Neural progenitor cell (in vitro differentiated cells): ENCODE data around the gene ELP6. TPM values are rescaled to one million over a fixed set of nuclear protein-coding genes. Genes with fewer than 3 reads are reported as not detected.

ENCODE experiments used
- DNase-seq: peaks from one replicate; pipeline ENCODE4 v3.0.0-alpha.2; 2016; ENCODE audit warnings: low spot score
- H2AFZ ChIP-seq: fragments of 200-600 bp; sonication (generic); replicated peaks from 2 replicates; pipeline ENCODE4 v1.6.1; 2016; ENCODE audit warnings: antibody characterized with exemption
- H3F3A ChIP-seq: fragments of 200-600 bp; sonication (generic); 2 replicates; pipeline ENCODE4 v1.6.1; 2016; ENCODE audit warnings: antibody characterized with exemption, low read depth
- H3K27ac ChIP-seq: fragments of 200-600 bp; sonication (generic); 2 replicates; pipeline ENCODE4 v1.5.1; 2016; ENCODE audit warnings: mild to moderate bottlenecking
- H3K27me3 ChIP-seq: fragments of 200-600 bp; sonication (generic); 2 replicates; pipeline ENCODE4 v1.6.1; 2016; ENCODE audit warnings: mild to moderate bottlenecking, moderate library complexity
- H3K36me3 ChIP-seq: fragments of 200-600 bp; sonication (generic); 2 replicates; pipeline ENCODE4 v1.5.1; 2016
- H3K4me1 ChIP-seq: fragments of 200-600 bp; sonication (generic); 2 replicates; pipeline ENCODE4 v1.6.1; 2016; ENCODE audit warnings: mixed run types
- H3K4me2 ChIP-seq: fragments of 200-600 bp; sonication (generic); 2 replicates; pipeline ENCODE4 v1.6.1; 2016
- H3K4me3 ChIP-seq: fragments of 200-600 bp; sonication (generic); 2 replicates; pipeline ENCODE4 v1.5.1; 2016
- H3K79me2 ChIP-seq: fragments of 200-600 bp; sonication (generic); 2 replicates; pipeline ENCODE4 v1.6.1; 2016; ENCODE audit warnings: low read depth
- H3K9ac ChIP-seq: fragments of 200-600 bp; sonication (generic); 2 replicates; pipeline ENCODE4 v1.6.1; 2016
- H3K9me3 ChIP-seq: fragments of 200-600 bp; sonication (generic); 2 replicates; pipeline ENCODE4 v1.5.1; 2016; ENCODE audit warnings: low read depth
- H4K20me1 ChIP-seq: fragments of 200-600 bp; sonication (generic); 2 replicates; pipeline ENCODE4 v1.6.1; 2016; ENCODE audit warnings: low read depth
- H3K27ac Mint-ChIP-seq: 3 replicates; pipeline ENCODE4 v1.8.0; 2021; ENCODE audit warnings: mixed read lengths
- H3K27me3 Mint-ChIP-seq: 2 replicates; pipeline ENCODE4 v1.8.0; 2022; ENCODE audit warnings: low read depth, mild to moderate bottlenecking, inconsistent platforms, moderate library complexity, mixed read lengths; ENCODE audit not compliant: insufficient read depth
- H3K36me3 Mint-ChIP-seq: 3 replicates; pipeline ENCODE4 v1.8.0; 2021; ENCODE audit warnings: mixed read lengths
- H3K4me1 Mint-ChIP-seq: 3 replicates; pipeline ENCODE4 v1.8.0; 2021; ENCODE audit warnings: mixed read lengths
- H3K4me3 Mint-ChIP-seq: 3 replicates; pipeline ENCODE4 v1.8.0; 2021; ENCODE audit warnings: mild to moderate bottlenecking, moderate library complexity, mixed read lengths
- H3K9me3 Mint-ChIP-seq: 3 replicates; pipeline ENCODE4 v1.8.0; 2020; ENCODE audit warnings: mixed read lengths
- EZH2 ChIP-seq: fragments of 200-600 bp; sonication (generic); IDR thresholded peaks from 2 replicates; pipeline ENCODE4 v1.6.1; 2017; ENCODE audit warnings: antibody characterized with exemption, mild to moderate bottlenecking, moderate library complexity
- EZH2phosphoT487 ChIP-seq: fragments of 200-600 bp; sonication (generic); IDR thresholded peaks from 2 replicates; pipeline ENCODE4 v1.6.1; 2017; ENCODE audit warnings: antibody characterized with exemption
- total RNA-seq: library from RNA; depleted of rRNA; stranded (reverse); fragments of >200 nt; gene quantifications from 2 replicates; pipeline ENCODE4 v1.2.3, GENCODE V29; 2015; ENCODE audit warnings: low replicate concordance
- TF ChIP-seq, protein P1 (sequence below): fragments of 200-600 bp; sonication (generic); IDR thresholded peaks from 2 replicates; pipeline ENCODE4 v1.5.1; 2017; ENCODE audit warnings: antibody characterized with exemption, mild to moderate bottlenecking

The ELP6 gene
- total RNA-seq, 1 donor from 2014 or later = 32.9 TPM

- H2AFZ ChIP-seq = peak within 1 kb of the TSS; percentile 77
- Mint-ChIP-seq H3K36me3 (peaks cover 7% of the 10 kb centered on the region), H3K4me3 (peak within 1 kb of the TSS; percentile 96), H3K27me3 (peaks cover 3% of the 10 kb centered on the region), H3K9me3 (peaks cover 2% of the 10 kb centered on the region), H3K27ac (peak within 1 kb of the TSS; percentile 13), H3K4me1 (peaks cover 21% of the 10 kb centered on the region)
- TF ChIP-seq EZH2phosphoT487 (peak; percentile 23), EZH2 (no peak)
- TF ChIP-seq, protein P1, sequence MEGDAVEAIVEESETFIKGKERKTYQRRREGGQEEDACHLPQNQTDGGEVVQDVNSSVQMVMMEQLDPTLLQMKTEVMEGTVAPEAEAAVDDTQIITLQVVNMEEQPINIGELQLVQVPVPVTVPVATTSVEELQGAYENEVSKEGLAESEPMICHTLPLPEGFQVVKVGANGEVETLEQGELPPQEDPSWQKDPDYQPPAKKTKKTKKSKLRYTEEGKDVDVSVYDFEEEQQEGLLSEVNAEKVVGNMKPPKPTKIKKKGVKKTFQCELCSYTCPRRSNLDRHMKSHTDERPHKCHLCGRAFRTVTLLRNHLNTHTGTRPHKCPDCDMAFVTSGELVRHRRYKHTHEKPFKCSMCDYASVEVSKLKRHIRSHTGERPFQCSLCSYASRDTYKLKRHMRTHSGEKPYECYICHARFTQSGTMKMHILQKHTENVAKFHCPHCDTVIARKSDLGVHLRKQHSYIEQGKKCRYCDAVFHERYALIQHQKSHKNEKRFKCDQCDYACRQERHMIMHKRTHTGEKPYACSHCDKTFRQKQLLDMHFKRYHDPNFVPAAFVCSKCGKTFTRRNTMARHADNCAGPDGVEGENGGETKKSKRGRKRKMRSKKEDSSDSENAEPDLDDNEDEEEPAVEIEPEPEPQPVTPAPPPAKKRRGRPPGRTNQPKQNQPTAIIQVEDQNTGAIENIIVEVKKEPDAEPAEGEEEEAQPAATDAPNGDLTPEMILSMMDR = peak; percentile 95
- H3K4me3 ChIP-seq = peak within 1 kb of the TSS; percentile 91
- peaks cover 46% of the 10 kb centered on the region for H3K79me2 ChIP-seq
- peak within 1 kb of the TSS; percentile 88 for H3K4me2 ChIP-seq
- no peaks in the 10 kb centered on the region for H3K9me3 ChIP-seq
- peaks cover 30% of the 10 kb centered on the region for H3F3A ChIP-seq
- peak within 1 kb of the TSS; percentile 80 for H3K27ac ChIP-seq
- peak; percentile 97 for DNase-seq
- H3K4me1 ChIP-seq = peaks cover 6% of the 10 kb centered on the region
- H3K36me3 ChIP-seq = no peaks in the 10 kb centered on the region
- H3K27me3 ChIP-seq = no peaks in the 10 kb centered on the region
- H4K20me1 ChIP-seq = peaks cover 23% of the 10 kb centered on the region
- H3K9ac ChIP-seq = peak within 1 kb of the TSS; percentile 70
Observed at GRCh38 chr3:47475570-47476329, 37.8 kb downstream of the ELP6 start, which contains the start of gene SCAP. Gene SCAP, minus strand, starts transcription at chr3:47475941. Its CDS starts 32,948 bp downstream, at chr3:47442993.

DNA sequence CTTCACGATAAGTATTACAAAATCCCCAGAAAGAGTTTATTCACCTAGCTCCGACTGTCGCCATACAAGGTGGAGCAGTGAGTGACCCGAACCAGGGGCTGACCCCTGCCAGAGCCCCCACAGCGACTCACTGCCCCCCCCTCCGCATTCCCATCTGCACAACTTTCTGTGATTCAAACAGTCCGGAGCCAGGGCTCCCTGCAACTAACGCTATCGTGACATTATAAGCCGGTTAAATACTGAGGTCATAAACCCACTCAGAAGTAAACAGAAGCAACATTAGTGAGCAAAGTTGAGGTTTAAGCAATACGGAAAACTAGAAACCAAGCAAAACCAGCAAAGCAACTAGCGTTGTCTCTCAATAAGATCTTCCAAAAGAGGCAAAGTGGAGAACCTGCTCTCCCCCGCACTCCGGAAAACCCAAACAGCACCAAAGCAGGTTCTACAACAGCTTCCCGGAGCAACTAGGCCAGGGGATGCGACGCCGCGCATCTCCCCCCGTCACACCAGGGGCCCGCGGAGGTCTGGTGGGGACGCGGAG, 38.4 kb downstream of the ELP6 start:
- H3K4me3 Mint-ChIP-seq = peak overlapping the region; percentile 96
- peaks cover 3% of the 10 kb centered on the region for H3K27me3 Mint-ChIP-seq
- H3K27ac ChIP-seq = peak overlapping the region; percentile 80

GRCh38 chr3:47473391-47473790, 40.1 kb downstream of the ELP6 start:
- Histone ChIP-seq H3K27me3 (no peaks in the 10 kb centered on the region), H3K9me3 (no peaks in the 10 kb centered on the region), H4K20me1 (peaks cover 23% of the 10 kb centered on the region), H3K79me2 (peaks cover 68% of the 10 kb centered on the region), H3K4me1 (peaks cover 6% of the 10 kb centered on the region), H3K4me2 (no peak overlapping the region), H3K36me3 (no peaks in the 10 kb centered on the region), H3F3A (peaks cover 22% of the 10 kb centered on the region), H3K9ac (no peak overlapping the region), H3K4me3 (no peak overlapping the region), H3K27ac (no peak overlapping the region), H2AFZ (no peak overlapping the region)
- peaks cover 5% of the 10 kb centered on the region for H3K9me3 Mint-ChIP-seq
- TF ChIP-seq EZH2 = no peak
- no peak for TF ChIP-seq EZH2phosphoT487
- TF ChIP-seq, protein P1 = no peak
- peaks cover 14% of the 10 kb centered on the region for H3K36me3 Mint-ChIP-seq
- DNase-seq = no peak
- peaks cover 3% of the 10 kb centered on the region for H3K27me3 Mint-ChIP-seq
- H3K27ac Mint-ChIP-seq = no peak overlapping the region
- H3K4me1 Mint-ChIP-seq = peaks cover 19% of the 10 kb centered on the region
- H3K4me3 Mint-ChIP-seq = peak overlapping the region; percentile 76

More for the DNA sequence above, 38.4 kb downstream of the ELP6 start:
- DNase-seq = peak; percentile 66
- Histone ChIP-seq H2AFZ (peak overlapping the region; percentile 60), H3K4me3 (peak overlapping the region; percentile 91), H3K9ac (peak overlapping the region; percentile 70), H3K9me3 (no peaks in the 10 kb centered on the region), H3K4me1 (peaks cover 6% of the 10 kb centered on the region), H3K4me2 (peak overlapping the region; percentile 88), H3F3A (peaks cover 26% of the 10 kb centered on the region), H3K36me3 (no peaks in the 10 kb centered on the region), H3K79me2 (peaks cover 53% of the 10 kb centered on the region), H3K27me3 (no peaks in the 10 kb centered on the region), H4K20me1 (peaks cover 23% of the 10 kb centered on the region)
- Mint-ChIP-seq H3K4me1 (peaks cover 21% of the 10 kb centered on the region), H3K36me3 (peaks cover 9% of the 10 kb centered on the region), H3K9me3 (peaks cover 2% of the 10 kb centered on the region), H3K27ac (peak overlapping the region; percentile 13)
- TF ChIP-seq, protein P1 = no peak
- TF ChIP-seq EZH2 (no peak), EZH2phosphoT487 (no peak)
